HG02763 (cell line): ENCODE results near the gene LTB4R.

Source experiments
- ATAC-seq: cut with Tn5 transposase; IDR thresholded peaks from one replicate; pipeline ENCODE4 v1.9.1; 2021; ENCODE audit warnings: mild to moderate bottlenecking, moderate library complexity; ENCODE audit not compliant: unreplicated experiment

The LTB4R gene, protein sequence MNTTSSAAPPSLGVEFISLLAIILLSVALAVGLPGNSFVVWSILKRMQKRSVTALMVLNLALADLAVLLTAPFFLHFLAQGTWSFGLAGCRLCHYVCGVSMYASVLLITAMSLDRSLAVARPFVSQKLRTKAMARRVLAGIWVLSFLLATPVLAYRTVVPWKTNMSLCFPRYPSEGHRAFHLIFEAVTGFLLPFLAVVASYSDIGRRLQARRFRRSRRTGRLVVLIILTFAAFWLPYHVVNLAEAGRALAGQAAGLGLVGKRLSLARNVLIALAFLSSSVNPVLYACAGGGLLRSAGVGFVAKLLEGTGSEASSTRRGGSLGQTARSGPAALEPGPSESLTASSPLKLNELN

DNA sequence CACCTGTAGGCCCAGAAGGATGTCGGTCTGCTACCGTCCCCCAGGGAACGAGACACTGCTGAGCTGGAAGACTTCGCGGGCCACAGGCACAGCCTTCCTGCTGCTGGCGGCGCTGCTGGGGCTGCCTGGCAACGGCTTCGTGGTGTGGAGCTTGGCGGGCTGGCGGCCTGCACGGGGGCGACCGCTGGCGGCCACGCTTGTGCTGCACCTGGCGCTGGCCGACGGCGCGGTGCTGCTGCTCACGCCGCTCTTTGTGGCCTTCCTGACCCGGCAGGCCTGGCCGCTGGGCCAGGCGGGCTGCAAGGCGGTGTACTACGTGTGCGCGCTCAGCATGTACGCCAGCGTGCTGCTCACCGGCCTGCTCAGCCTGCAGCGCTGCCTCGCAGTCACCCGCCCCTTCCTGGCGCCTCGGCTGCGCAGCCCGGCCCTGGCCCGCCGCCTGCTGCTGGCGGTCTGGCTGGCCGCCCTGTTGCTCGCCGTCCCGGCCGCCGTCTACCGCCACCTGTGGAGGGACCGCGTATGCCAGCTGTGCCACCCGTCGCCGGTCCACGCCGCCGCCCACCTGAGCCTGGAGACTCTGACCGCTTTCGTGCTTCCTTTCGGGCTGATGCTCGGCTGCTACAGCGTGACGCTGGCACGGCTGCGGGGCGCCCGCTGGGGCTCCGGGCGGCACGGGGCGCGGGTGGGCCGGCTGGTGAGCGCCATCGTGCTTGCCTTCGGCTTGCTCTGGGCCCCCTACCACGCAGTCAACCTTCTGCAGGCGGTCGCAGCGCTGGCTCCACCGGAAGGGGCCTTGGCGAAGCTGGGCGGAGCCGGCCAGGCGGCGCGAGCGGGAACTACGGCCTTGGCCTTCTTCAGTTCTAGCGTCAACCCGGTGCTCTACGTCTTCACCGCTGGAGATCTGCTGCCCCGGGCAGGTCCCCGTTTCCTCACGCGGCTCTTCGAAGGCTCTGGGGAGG lies at the start of gene LTB4R:
LTB4R (plus strand) TSS at position 857 of the 959 bp plus-strand sequence. CDS start 4,150 bp downstream, outside the sequence.
- ATAC-seq = peak; percentile 56

DNA sequence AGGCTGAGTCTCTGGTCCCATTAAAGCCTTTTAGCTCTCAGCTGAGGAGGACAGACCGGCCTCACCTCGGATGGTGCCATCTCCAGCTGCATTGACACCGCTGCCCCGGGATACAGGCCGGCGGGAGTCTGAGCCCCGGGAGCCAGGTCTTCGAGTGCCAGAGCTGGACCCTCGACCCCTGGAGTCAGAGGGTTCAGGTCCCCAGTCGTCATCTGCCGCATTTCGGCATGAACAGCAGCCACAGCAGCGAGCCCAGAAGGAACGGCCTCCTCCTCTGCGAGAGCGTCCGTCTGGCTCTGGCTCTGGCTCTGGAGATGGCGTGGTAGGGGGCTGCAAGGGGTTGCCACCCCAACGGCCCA lies 49.4 kb upstream of the LTB4R start:
- ATAC-seq = no peak

- ATAC-seq = no peak
Measured at GRCh38 chr14:24262821-24263733, 48.2 kb upstream of the LTB4R start, which contains the start of gene TGM1. TSS of gene TGM1 (minus strand) at chr14:24263177. CDS start at chr14:24262352, 825 bp downstream.

GRCh38 chr14:24263848-24264247 lies 47.5 kb upstream of the LTB4R start:
- ATAC-seq = no peak

DNA sequence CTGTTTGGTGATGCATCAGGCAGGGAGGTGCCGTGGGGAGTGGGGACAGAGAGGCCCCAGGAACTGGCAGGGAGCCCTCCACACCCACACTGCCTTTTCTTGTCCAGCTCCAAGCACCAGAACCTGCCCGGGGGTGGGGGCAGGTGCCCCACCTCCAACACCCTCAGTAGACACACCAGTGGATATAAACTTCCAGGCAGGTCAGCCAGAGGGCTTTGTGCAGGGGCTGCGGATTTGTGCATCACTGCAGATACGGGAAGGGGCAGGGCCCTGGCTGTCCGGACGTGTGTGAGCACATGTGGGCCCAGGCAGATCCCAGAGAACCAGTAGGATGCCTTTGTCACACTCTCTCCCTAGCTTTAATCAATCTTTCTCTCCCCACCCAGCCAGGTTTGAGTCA lies 47.0 kb upstream of the LTB4R start:
- ATAC-seq = no peak

DNA sequence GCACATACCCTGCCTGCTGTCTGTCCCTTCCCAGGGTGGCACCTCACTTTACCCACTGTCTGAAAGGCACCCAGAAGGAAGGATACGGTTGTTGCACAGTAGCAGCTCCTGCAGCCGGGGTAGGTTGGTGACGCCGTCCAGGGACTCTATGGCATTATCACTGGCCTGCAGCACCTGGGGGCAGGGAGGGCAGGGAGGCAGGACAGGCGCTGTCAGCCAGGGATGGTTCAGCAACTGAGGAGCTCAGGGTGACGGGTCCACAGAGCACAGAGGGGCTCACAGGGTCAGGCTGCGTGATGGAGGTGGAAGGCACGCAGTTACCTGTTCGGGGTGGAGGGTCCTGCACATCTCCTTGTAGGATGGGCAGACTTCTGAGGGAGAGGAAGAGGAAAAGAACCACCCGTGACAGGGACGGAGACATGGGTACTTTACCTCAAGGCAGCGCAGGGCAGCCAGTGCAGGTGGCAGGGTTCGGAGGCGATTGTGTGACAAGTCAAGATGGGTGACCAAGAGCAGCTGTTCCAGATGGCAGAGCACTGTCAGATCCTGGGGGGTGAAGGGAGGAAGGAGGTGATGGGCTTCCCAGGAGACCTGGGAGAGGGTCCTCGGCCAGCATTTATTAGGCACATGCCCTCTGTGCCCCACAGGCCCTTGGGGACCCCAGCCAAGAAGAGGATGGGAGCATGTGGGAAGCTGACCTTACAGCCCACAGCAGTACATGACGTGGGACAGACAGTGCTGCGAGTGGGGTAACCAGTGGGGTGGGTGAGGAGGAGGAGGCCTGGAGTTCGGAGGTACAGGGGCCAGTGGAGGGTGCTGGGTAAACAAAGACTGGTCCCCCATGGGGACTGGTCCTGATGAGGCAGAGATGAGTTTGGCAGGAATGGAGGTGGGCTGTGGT lies 44.7 kb upstream of the LTB4R start:
- no peak for ATAC-seq

- no peak for ATAC-seq
Measured at GRCh38 chr14:24267516-24267915, 43.8 kb upstream of the LTB4R start.

DNA sequence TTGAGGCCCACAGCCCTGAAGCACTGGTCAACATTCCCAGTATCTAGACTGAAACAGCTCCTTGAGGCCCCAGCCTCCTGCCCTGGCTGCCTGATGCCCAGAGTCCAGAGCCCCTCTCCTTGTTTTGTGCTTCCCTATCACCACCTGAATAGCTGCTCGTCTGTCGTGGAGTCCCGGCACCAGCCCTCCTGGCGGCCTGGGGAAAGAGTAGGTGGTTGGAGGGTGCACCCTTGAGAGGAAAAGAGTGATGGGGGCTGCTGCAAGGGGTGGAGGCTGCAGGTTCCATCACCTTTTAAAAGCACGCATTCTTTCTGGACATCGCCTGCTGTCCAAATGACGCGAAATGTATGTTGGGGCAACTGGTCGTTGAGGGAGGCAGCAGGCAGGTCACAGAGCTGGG lies 43.1 kb upstream of the LTB4R start:
- no peak for ATAC-seq

DNA sequence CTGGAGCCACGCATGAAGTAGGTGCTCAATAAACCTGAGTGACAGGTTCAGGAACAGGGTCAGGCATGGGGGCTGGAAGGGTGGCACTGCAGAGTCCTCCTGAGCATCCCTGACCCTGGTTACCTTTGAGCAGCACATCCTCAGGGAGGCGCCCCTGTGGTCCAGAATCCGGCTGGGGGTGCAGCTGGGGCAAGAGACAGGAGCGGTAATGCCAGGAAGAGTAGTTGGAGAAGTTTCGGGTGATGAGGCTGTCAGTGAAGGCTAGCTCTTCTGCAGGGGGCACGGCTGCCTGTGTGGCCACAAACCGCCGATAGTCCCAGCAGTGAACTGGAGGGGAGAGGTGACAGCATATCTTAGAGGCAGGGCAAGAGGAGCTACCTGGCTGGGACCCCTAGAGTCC lies 41.9 kb upstream of the LTB4R start:
- no peak for ATAC-seq

- no peak for ATAC-seq
Measured at GRCh38 chr14:24269910-24270536, 41.3 kb upstream of the LTB4R start.

- ATAC-seq = no peak
Measured at GRCh38 chr14:24270537-24271133, 40.7 kb upstream of the LTB4R start.

DNA sequence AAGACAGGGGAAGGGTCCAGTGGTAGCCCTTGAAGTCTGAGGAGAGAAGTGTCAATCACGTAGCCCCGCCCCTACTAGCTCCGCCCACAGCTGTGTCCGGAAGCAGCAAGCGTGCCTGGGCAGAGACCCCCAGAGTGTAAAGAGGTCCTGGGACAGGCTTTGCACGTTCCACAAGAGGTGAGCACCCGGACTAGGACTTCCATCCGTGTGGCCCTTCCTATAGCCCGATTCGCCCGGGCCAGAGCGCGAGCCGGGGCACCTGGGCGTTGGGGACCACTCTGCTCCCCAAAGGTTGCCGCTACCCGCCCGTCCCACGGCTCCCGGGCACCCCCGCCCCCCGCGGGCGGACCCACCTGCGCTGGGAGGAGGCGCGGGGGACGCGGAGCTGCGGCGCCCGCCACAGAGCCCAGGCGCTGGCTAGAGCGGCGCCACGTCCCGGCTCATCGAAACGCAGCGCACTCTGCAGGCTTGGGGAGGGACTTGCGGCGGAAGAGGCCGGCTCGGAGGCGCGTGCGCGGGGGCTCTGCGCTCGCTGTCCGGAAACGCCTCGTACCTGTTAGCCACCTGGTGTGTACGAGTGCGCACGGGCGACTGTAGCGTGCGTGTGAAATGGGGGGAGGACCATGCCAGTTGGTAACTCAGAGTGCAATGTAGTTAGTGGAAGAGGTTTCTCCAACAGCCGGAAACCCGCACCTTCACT lies 40.0 kb upstream of the LTB4R start, which contains the start of gene RABGGTA:
RABGGTA (minus strand) TSS at position 464 of the 700 bp plus-strand sequence. CDS start 482 bp downstream, outside the sequence.
- ATAC-seq = peak; percentile 85

DNA sequence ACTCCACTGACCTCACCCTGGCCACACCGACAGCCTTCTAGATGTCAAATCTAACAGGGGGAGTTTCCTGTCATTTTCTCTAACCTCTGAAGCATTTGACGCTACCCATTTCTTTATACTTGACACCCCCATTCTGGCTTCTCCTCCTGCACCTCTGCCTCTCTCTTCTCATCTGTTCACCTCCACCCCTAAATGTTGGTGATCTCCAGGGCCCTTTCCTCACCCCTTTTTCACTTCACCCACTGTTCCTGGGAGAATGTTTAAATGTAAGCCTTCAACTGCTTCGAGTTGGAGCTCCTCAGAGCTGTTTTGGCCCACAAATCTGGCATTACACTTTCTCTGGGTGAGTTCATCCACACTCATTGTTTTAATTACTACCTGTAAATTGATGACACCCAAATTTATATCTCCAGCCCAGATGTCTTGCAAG lies 39.5 kb upstream of the LTB4R start:
- no peak for ATAC-seq

DNA sequence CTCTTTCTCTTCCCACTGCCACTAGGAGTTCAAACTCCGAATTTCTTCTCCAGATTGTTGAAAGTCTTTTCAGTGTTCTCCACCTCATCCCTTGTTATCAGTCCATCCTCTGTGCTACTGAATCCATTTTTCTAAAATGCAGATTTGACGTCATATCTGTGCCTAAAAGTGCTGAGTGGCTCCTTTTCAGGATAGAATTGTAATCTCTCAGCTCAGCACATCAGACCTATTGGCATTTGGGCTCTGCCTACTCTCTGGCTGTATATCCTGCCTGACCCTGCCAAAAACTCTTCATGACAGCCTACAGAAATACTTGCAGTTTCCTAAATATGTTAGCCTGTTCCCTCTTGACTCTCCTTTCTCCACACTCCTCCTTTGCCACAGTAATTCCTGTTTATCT lies 38.8 kb upstream of the LTB4R start:
- ATAC-seq = no peak

GRCh38 chr14:24273422-24273998 lies 37.8 kb upstream of the LTB4R start:
- ATAC-seq = no peak

GRCh38 chr14:24274101-24274543 lies 37.2 kb upstream of the LTB4R start:
- ATAC-seq = peak; percentile 37

- no peak for ATAC-seq
Measured at GRCh38 chr14:24277071-24277470, 34.2 kb upstream of the LTB4R start.
